RWPE2 (cell line): ENCODE results near the gene ERV3-1.
"Not testable (repeated sequence)": the region's sequence is repeated elsewhere in the genome, so short reads cannot be mapped to it uniquely, and the experiment has no call there.

Experiments used
- ATAC-seq: fragments of 200-7000 bp; cut with Tn5 transposase; 3 replicates; pipeline ENCODE4 v1.9.1; 2021; ENCODE audit warnings: low read depth
- DNase-seq: peaks from one replicate; pipeline ENCODE4 v3.0.0-alpha.2; 2020; ENCODE audit warnings: low spot score
- H3K27ac ChIP-seq: fragments of 450-650 bp; 2 replicates; pipeline ENCODE4 v1.5.1; 2017; ENCODE audit warnings: mild to moderate bottlenecking; ENCODE audit not compliant: poor library complexity, severe bottlenecking
- H3K27me3 ChIP-seq: fragments of 250-450 bp; sonication (Bioruptor Pico); 2 replicates; pipeline ENCODE4 v1.5.1; 2021; ENCODE audit warnings: mild to moderate bottlenecking, moderate library complexity; ENCODE audit not compliant: insufficient read depth, poor library complexity, severe bottlenecking
- H3K36me3 ChIP-seq: fragments of 250-450 bp; sonication (Bioruptor Pico); 2 replicates; pipeline ENCODE4 v1.5.1; 2020; ENCODE audit warnings: low read depth, mild to moderate bottlenecking, moderate library complexity
- H3K4me1 ChIP-seq: fragments of 250-450 bp; sonication (Bioruptor Pico); 2 replicates; pipeline ENCODE4 v1.5.1; 2021; ENCODE audit warnings: mild to moderate bottlenecking, moderate library complexity; ENCODE audit not compliant: insufficient read depth, poor library complexity, severe bottlenecking
- H3K4me3 ChIP-seq: fragments of 250-450 bp; sonication (Bioruptor Pico); 2 replicates; pipeline ENCODE4 v1.5.1; 2021; ENCODE audit warnings: mild to moderate bottlenecking, moderate library complexity; ENCODE audit not compliant: severe bottlenecking
- H3K9me3 ChIP-seq: fragments of 250-450 bp; sonication (Bioruptor Pico); 2 replicates; pipeline ENCODE4 v1.5.1; 2021; ENCODE audit warnings: mild to moderate bottlenecking, moderate library complexity; ENCODE audit not compliant: severe bottlenecking
- TF ChIP-seq, protein P1 (sequence below): fragments of 450-650 bp; IDR thresholded peaks from one replicate; pipeline ENCODE4 v1.5.1; 2017; ENCODE audit warnings: mild to moderate bottlenecking, moderate library complexity; ENCODE audit not compliant: poor library complexity, severe bottlenecking

ERV3-1 gene, protein sequence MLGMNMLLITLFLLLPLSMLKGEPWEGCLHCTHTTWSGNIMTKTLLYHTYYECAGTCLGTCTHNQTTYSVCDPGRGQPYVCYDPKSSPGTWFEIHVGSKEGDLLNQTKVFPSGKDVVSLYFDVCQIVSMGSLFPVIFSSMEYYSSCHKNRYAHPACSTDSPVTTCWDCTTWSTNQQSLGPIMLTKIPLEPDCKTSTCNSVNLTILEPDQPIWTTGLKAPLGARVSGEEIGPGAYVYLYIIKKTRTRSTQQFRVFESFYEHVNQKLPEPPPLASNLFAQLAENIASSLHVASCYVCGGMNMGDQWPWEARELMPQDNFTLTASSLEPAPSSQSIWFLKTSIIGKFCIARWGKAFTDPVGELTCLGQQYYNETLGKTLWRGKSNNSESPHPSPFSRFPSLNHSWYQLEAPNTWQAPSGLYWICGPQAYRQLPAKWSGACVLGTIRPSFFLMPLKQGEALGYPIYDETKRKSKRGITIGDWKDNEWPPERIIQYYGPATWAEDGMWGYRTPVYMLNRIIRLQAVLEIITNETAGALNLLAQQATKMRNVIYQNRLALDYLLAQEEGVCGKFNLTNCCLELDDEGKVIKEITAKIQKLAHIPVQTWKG

DNA sequence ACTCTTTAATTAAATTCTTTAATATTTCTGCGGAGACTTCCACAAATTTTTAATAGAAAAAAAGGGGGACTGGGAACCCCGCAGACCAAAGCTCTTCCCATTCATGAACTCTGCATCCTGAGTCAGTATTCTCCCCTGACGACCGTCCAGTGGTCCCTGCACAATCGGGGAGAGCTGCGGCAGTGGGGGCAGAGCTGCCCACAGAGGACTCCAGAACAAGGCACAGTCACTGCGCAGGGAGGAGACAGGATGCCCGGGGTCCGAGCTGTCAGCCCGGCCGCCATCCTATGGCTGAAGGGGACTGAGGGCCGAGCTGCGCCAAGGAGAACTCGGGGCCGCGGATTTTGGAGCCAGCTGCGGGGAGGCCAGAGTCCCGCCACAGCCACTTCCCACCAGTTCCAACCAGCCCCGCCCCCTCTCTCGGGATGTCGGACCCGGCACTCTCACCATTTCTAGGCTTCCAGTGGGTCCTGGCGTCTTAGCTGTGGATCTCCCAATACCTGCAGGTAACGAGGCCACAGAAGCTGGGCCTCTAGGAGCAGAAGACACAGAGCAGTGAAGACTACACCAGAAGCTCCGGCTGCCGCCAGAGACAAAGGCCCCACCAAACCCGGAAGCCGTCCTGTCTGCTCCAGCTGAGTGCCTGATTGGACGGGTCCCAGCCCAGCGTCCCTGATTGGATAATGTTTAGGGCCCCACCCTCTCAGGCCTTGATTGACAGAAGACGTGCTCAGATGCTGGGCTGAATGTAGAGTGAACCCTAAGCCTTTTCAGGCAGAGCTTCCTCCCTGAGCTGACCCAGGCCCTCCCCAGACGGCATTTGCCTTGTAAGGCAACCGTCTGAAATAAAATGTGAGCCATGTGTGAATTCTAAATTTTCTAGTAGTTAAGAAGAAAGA lies at the start of gene ERV3-1:
TSS of gene ERV3-1 (minus strand) at position 594 of the 899 bp plus-strand sequence. CDS start 13,661 bp downstream, outside the sequence.
- DNase-seq, result peak; percentile 93
- H3K36me3 ChIP-seq, result peaks cover 11% of the 10 kb centered on the region; the same call in 1 of the 2 replicates
- peak within 1 kb of the TSS; percentile 36 for H3K27ac ChIP-seq
- H3K4me1 ChIP-seq, result peaks cover 3% of the 10 kb centered on the region
- H3K9me3 ChIP-seq, result no peaks in the 10 kb centered on the region
- H3K27me3 ChIP-seq, result no peaks in the 10 kb centered on the region
- TF ChIP-seq, protein P1, sequence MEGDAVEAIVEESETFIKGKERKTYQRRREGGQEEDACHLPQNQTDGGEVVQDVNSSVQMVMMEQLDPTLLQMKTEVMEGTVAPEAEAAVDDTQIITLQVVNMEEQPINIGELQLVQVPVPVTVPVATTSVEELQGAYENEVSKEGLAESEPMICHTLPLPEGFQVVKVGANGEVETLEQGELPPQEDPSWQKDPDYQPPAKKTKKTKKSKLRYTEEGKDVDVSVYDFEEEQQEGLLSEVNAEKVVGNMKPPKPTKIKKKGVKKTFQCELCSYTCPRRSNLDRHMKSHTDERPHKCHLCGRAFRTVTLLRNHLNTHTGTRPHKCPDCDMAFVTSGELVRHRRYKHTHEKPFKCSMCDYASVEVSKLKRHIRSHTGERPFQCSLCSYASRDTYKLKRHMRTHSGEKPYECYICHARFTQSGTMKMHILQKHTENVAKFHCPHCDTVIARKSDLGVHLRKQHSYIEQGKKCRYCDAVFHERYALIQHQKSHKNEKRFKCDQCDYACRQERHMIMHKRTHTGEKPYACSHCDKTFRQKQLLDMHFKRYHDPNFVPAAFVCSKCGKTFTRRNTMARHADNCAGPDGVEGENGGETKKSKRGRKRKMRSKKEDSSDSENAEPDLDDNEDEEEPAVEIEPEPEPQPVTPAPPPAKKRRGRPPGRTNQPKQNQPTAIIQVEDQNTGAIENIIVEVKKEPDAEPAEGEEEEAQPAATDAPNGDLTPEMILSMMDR, result no peak
- peak; percentile 99 for ATAC-seq
- peak within 1 kb of the TSS; percentile 70 for H3K4me3 ChIP-seq

DNA sequence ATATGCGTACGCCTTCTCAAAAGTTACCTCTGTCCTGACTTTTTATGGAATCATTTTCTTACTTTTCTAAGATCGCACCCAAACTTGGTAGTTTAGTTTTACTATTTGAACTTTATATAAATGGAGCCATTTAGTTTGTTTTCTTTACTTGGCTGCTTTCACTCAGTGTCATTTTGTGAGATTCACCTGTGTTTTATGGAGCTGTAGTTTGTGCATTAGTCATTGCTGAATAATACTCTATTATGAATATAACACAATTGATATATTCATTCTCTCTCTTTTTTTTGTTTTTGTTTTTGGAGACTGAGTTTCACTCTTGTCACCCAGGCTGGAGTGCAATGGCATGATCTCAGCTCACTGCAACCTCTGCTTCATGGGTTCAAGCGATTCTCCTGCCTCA lies 49.3 kb upstream of the ERV3-1 start:
- DNase-seq, H3K36me3 ChIP-seq, H3K4me3 ChIP-seq, H3K27ac ChIP-seq, H3K9me3 ChIP-seq, H3K4me1 ChIP-seq, ATAC-seq, H3K27me3 ChIP-seq: not testable (repeated sequence)

DNA sequence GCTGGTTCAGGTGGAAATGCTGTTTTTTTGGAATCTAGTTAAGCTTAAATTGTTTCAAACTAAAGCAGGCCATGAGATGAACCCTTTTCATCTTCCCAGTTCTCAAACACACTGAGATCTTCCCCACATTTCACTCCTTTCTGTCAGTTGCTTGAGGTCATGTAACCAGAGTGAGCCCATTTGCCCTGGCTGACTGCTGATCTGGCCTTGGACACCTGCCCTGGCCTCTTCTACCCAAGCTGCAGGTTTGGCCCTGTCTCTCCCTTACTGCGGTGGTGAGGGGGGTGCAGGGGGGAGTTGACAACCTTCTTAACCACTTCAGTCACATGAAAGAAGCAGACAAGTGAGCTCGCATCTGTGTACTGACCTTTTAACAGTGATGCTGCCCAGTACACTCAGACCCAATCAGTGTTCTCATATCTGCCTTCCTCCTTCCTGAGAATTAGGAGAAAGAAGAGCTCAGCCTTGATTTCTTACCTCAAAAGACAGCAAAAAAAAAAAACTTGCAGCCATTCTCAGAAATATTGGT lies 48.0 kb upstream of the ERV3-1 start:
- not testable (repeated sequence) for ATAC-seq, H3K4me3 ChIP-seq, H3K27me3 ChIP-seq, H3K9me3 ChIP-seq, H3K4me1 ChIP-seq, H3K27ac ChIP-seq, H3K36me3 ChIP-seq, DNase-seq

DNA sequence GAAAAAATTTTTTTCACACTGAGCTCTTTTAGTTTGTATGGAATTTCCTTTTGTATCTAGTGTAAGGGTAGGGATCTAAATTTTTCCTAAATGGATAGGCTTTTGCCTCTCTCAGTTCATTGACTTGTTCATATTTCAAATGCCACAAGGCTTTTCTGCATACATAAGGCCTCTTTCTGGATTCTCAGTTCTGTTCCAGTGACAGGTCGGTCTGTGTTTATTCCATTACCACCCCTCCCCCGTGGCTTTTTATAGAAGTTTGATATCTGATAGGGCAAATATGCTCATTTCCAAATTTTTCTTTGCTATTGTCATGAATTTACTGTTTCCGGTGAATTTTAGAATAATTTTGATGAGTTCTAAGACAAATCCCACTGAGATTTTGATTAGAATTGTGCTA lies 45.2 kb upstream of the ERV3-1 start:
- H3K27ac ChIP-seq, DNase-seq, H3K9me3 ChIP-seq, ATAC-seq, H3K36me3 ChIP-seq, H3K4me3 ChIP-seq, H3K4me1 ChIP-seq, H3K27me3 ChIP-seq: not testable (repeated sequence)

DNA sequence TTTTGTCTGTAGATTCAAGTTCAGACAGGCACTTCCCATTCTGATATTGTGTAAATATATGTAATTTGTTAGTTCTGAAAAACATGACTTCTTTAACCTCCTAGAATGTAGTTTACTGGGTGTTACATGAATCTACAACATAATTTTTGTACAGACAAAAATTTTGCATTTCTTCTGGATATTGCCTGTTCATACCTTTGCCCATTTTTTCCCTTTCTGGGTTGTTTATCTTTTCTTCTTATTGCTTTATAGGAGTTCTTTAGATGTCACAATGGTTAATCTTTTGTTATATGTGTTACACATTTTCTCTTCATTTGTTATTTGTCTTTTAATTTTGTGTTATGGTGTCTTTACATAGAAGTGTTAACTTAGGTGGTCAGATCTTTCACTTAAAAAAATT lies 44.7 kb upstream of the ERV3-1 start:
- not testable (repeated sequence) for H3K4me1 ChIP-seq, H3K36me3 ChIP-seq, H3K9me3 ChIP-seq, H3K27me3 ChIP-seq, DNase-seq, ATAC-seq, H3K27ac ChIP-seq, H3K4me3 ChIP-seq

DNA sequence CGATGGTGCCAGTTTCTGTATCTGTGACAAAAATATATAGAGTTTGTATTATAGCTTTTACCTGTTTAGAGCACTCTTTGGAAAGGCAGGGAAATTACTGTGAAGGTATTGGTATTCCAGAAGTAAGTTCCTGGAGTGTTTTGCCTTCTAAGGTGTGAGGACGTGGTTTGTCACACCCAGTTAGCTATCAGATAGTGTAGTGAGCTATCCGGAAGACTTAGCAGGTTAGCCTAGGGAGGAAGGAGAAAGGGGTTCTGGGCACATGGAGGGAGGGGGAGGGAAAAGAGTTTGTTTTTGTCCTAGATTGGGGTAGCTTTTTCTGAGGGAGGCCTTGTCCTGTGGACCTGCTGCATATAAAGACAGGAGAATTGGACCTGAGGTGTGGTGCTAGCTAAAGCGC lies 39.8 kb upstream of the ERV3-1 start:
- ATAC-seq, H3K27me3 ChIP-seq, DNase-seq, H3K4me1 ChIP-seq, H3K9me3 ChIP-seq, H3K36me3 ChIP-seq, H3K27ac ChIP-seq, H3K4me3 ChIP-seq: not testable (repeated sequence)

DNA sequence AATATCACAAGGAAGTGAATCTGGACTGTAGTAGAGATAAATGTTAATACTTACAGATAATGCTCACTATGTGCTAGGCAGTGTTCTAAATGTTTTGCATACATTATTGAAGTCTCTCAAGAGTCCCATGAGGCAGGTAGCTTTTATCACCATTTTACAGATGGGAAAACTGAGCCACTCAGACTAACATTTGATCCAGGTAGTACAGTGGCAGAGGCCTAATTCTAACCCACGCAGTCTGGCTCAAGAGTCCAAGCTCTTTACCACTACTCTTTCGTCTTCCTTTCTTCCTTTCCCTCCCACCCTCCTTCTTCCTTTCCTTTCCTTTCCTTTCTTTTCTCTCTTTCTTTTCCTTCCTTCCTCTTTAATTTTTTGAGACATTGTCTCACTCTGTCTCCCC lies 39.1 kb upstream of the ERV3-1 start:
- not testable (repeated sequence) for H3K27ac ChIP-seq, DNase-seq, H3K27me3 ChIP-seq, H3K9me3 ChIP-seq, ATAC-seq, H3K4me1 ChIP-seq, H3K4me3 ChIP-seq, H3K36me3 ChIP-seq

DNA sequence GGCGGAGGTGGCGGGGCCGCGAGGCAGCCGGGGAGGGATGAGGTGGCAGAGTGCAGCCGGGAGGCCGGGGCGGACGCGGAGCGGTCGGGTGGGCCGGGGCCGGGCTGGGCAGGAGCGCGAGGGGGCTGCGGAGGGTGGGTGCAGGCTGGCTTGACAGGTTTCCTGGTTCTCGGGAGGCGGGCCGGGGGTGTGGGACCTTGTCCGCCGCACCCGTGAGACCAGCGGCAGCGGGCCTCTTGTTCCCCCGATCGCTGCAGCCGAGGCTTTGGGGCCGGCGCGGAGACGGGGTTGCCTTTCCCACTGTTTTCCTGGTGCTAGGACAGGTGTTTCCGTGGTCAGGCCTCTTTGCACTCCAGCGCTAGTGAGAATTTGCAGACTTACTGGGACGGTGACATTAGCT lies 32.3 kb upstream of the ERV3-1 start:
- ATAC-seq, result peak; percentile 41; the same call in 2 of the 3 replicates
- H3K4me3 ChIP-seq, result peak overlapping the region; percentile 55
- H3K9me3 ChIP-seq, result not testable (repeated sequence)

More for the DNA sequence above, 32.3 kb upstream of the ERV3-1 start:
- H3K4me1 ChIP-seq, DNase-seq, H3K36me3 ChIP-seq, H3K27me3 ChIP-seq: not testable (repeated sequence)
- H3K27ac ChIP-seq, result peak overlapping the region; percentile 13
